Measurements from ENCODE around the gene PSD2. TPM values are rescaled to one million over a fixed set of nuclear protein-coding genes. Genes with fewer than 3 reads are reported as not detected.

Gene PSD2
- total RNA-seq, 1 donor from 2014 or later, result 0.25 TPM

DNA sequence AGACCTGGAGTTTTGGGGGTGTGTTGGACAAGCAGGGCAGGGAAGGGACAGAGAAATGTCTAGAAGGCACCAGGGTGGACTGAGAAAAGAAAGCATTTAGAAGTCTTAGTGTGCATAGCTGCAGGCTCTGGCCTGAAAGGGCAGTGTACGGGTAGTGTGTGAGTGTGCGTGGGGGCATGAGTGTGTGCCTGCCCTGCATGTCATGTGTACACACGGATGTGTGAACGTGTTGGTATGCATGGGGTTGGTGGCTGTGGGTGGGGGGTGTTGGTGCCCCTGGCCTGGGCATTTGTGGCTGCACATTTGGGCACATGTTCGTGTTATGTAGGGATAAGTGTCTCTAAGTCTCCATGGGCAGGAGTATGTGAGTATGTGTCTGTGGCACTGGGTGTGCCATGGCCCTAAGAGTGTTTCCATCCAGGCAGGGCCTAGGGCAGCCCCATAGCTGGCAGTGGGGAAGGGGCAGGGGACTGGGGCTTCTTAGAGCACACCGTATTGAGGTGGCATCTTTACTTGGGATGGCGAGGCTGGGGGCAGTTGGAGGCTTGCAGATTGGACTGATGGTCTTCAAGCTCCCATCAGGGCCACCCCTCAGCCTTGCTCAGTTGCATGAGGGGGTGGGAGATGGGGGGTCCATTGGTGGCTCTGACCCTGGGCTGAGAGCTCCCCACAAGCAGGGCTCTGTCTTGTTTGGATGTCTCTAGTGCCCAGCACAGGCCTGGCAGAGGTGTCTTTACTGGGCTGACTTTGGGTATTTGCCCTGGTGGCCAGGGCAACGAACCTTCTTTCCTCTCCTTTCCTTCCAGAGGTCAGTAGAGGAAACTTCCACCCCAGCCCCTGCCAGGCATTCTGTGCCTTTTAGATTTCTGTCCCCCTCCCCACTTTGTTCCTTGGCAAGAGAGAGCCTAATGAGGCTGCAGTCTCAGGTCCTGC is 15.0 kb downstream of the PSD2 start:
- peaks cover 3% of the 10 kb centered on the region for H3K27me3 ChIP-seq (ENCODE audit: insufficient read depth, low read length)
- Mint-ChIP-seq H3K36me3 (ENCODE audit: low read depth, unreplicated experiment) (no peaks in the 10 kb centered on the region), H3K9me3 (ENCODE audit: unreplicated experiment) (peaks cover 3% of the 10 kb centered on the region), H3K4me3 (ENCODE audit: unreplicated experiment) (no peak overlapping the region), H3K27me3 (ENCODE audit: low read depth, unreplicated experiment) (peaks cover 64% of the 10 kb centered on the region), H3K27ac (ENCODE audit: unreplicated experiment) (no peak overlapping the region), H3K4me1 (ENCODE audit: low read depth, unreplicated experiment) (no peaks in the 10 kb centered on the region)
- H3K27ac ChIP-seq (ENCODE audit: low read depth, low read length), result no peak overlapping the region
- no peak overlapping the region for H3K9ac ChIP-seq (ENCODE audit: low read length)
- H2AFZ ChIP-seq (ENCODE audit: low read depth, low read length), result no peak overlapping the region
- no peaks in the 10 kb centered on the region for H4K20me1 ChIP-seq (ENCODE audit: insufficient read depth, low read length)
- H3K4me2 ChIP-seq (ENCODE audit: low read length), result no peak overlapping the region
- no peaks in the 10 kb centered on the region for H3K4me1 ChIP-seq (ENCODE audit: insufficient read depth, low read length)
- FAIRE-seq, result no peak
- no peaks in the 10 kb centered on the region for H3K9me3 ChIP-seq (ENCODE audit: insufficient read depth, low read depth, low read length)
- no peaks in the 10 kb centered on the region for H3K79me2 ChIP-seq (ENCODE audit: insufficient read depth, low read length)
- TF ChIP-seq, protein P1, sequence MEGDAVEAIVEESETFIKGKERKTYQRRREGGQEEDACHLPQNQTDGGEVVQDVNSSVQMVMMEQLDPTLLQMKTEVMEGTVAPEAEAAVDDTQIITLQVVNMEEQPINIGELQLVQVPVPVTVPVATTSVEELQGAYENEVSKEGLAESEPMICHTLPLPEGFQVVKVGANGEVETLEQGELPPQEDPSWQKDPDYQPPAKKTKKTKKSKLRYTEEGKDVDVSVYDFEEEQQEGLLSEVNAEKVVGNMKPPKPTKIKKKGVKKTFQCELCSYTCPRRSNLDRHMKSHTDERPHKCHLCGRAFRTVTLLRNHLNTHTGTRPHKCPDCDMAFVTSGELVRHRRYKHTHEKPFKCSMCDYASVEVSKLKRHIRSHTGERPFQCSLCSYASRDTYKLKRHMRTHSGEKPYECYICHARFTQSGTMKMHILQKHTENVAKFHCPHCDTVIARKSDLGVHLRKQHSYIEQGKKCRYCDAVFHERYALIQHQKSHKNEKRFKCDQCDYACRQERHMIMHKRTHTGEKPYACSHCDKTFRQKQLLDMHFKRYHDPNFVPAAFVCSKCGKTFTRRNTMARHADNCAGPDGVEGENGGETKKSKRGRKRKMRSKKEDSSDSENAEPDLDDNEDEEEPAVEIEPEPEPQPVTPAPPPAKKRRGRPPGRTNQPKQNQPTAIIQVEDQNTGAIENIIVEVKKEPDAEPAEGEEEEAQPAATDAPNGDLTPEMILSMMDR (IDR thresholded peaks at IDR 0.05; ENCODE audit: insufficient read depth, low read depth, low read length), result no peak
- no peak for TF ChIP-seq EZH2 (IDR thresholded peaks at IDR 0.05; ENCODE audit: insufficient read depth, low read length)
- DNase-seq (ENCODE audit: low read depth), result no peak
- no peak overlapping the region for H3K4me3 ChIP-seq (ENCODE audit: insufficient read depth, low read depth, low read length)
- H3K36me3 ChIP-seq (ENCODE audit: insufficient read depth, low read length), result no peaks in the 10 kb centered on the region

- no peaks in the 10 kb centered on the region for H3K79me2 ChIP-seq (ENCODE audit: insufficient read depth, low read length)
- no peaks in the 10 kb centered on the region for H4K20me1 ChIP-seq (ENCODE audit: insufficient read depth, low read length)
- peaks cover 64% of the 10 kb centered on the region for H3K27me3 Mint-ChIP-seq (ENCODE audit: low read depth, unreplicated experiment)
- H3K9me3 ChIP-seq (ENCODE audit: insufficient read depth, low read depth, low read length), result no peaks in the 10 kb centered on the region
- H3K9me3 Mint-ChIP-seq (ENCODE audit: unreplicated experiment), result peaks cover 2% of the 10 kb centered on the region
- no peak overlapping the region for H3K9ac ChIP-seq (ENCODE audit: low read length)
- FAIRE-seq (no peak), DNase-seq (ENCODE audit: low read depth) (no peak)
- TF ChIP-seq EZH2 (IDR thresholded peaks at IDR 0.05; ENCODE audit: insufficient read depth, low read length), result no peak
- TF ChIP-seq, protein P1 (IDR thresholded peaks at IDR 0.05; ENCODE audit: insufficient read depth, low read depth, low read length), result no peak
- no peaks in the 10 kb centered on the region for H3K36me3 ChIP-seq (ENCODE audit: insufficient read depth, low read length)
- no peak overlapping the region for H3K27ac Mint-ChIP-seq (ENCODE audit: unreplicated experiment)
- H3K27ac ChIP-seq (ENCODE audit: low read depth, low read length), result no peak overlapping the region
- no peak overlapping the region for H2AFZ ChIP-seq (ENCODE audit: low read depth, low read length)
- no peak overlapping the region for H3K4me2 ChIP-seq (ENCODE audit: low read length)
- H3K4me1 Mint-ChIP-seq (ENCODE audit: low read depth, unreplicated experiment), result no peaks in the 10 kb centered on the region
- peaks cover 3% of the 10 kb centered on the region for H3K27me3 ChIP-seq (ENCODE audit: insufficient read depth, low read length)
- H3K36me3 Mint-ChIP-seq (ENCODE audit: low read depth, unreplicated experiment), result no peaks in the 10 kb centered on the region
- no peaks in the 10 kb centered on the region for H3K4me1 ChIP-seq (ENCODE audit: insufficient read depth, low read length)
- H3K4me3 Mint-ChIP-seq (ENCODE audit: unreplicated experiment), result no peak overlapping the region
- H3K4me3 ChIP-seq (ENCODE audit: insufficient read depth, low read depth, low read length), result no peak overlapping the region
Observed at GRCh38 chr5:139811274-139811607, 15.6 kb downstream of the PSD2 start.

DNA sequence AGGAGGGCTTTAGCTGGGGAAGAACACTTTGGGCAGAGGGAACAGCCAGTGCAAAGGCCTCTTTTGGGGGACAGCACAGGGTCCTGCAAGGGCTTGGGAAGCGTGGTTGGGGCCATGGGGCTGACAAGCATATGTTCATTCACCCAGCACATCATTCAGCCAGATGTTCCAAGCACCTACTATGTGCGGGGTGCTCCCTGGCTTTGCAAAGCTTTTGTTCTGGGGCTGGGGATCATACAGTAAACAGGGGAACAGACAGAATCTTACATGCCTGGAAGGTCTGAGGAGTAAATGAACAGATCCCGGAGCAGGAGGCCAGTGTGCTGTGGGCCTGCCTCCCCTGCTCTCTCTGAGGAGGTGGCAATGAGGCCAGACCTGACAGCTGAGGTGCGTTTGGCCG is 16.7 kb downstream of the PSD2 start:
- H2AFZ ChIP-seq (ENCODE audit: low read depth, low read length), result no peak overlapping the region
- no peak for FAIRE-seq

More for the DNA sequence above, 16.7 kb downstream of the PSD2 start:
- no peak overlapping the region for H3K4me3 Mint-ChIP-seq (ENCODE audit: unreplicated experiment)
- no peak overlapping the region for H3K9ac ChIP-seq (ENCODE audit: low read length)
- H3K4me1 ChIP-seq (ENCODE audit: insufficient read depth, low read length), result no peaks in the 10 kb centered on the region
- peaks cover 68% of the 10 kb centered on the region for H3K27me3 Mint-ChIP-seq (ENCODE audit: low read depth, unreplicated experiment)
- DNase-seq (ENCODE audit: low read depth), result no peak
- H3K27ac Mint-ChIP-seq (ENCODE audit: unreplicated experiment), result no peak overlapping the region
- no peak overlapping the region for H3K4me2 ChIP-seq (ENCODE audit: low read length)
- H4K20me1 ChIP-seq (ENCODE audit: insufficient read depth, low read length), result no peaks in the 10 kb centered on the region
- H3K27me3 ChIP-seq (ENCODE audit: insufficient read depth, low read length), result peaks cover 3% of the 10 kb centered on the region
- no peaks in the 10 kb centered on the region for H3K4me1 Mint-ChIP-seq (ENCODE audit: low read depth, unreplicated experiment)
- no peak for TF ChIP-seq EZH2 (IDR thresholded peaks at IDR 0.05; ENCODE audit: insufficient read depth, low read length)
- TF ChIP-seq, protein P1 (IDR thresholded peaks at IDR 0.05; ENCODE audit: insufficient read depth, low read depth, low read length), result no peak
- no peaks in the 10 kb centered on the region for H3K36me3 ChIP-seq (ENCODE audit: insufficient read depth, low read length)
- H3K79me2 ChIP-seq (ENCODE audit: insufficient read depth, low read length), result no peaks in the 10 kb centered on the region
- H3K9me3 Mint-ChIP-seq (ENCODE audit: unreplicated experiment), result peaks cover 2% of the 10 kb centered on the region
- H3K4me3 ChIP-seq (ENCODE audit: insufficient read depth, low read depth, low read length), result no peak overlapping the region
- H3K9me3 ChIP-seq (ENCODE audit: insufficient read depth, low read depth, low read length), result no peaks in the 10 kb centered on the region
- no peaks in the 10 kb centered on the region for H3K36me3 Mint-ChIP-seq (ENCODE audit: low read depth, unreplicated experiment)
- H3K27ac ChIP-seq (ENCODE audit: low read depth, low read length), result no peak overlapping the region

All from astrocyte (in vitro differentiated cells and primary cell).